ENCODE data around the gene C2orf66. TPM values are rescaled to one million over a fixed set of nuclear protein-coding genes. Genes with fewer than 3 reads are reported as not detected.

Gene C2orf66
- total RNA-seq (0.04 TPM), polyA plus RNA-seq (ENCODE audit: insufficient read depth in 1 of 8, insufficient read length in 8 of 8, low replicate concordance in 1 of 8) (under 1 TPM in 5 of 8 donors, not detected in 3; 0.09 to 0.44 (median 0.35) TPM)
- long read RNA-seq, donor 1, result 0 reads
- long read RNA-seq, donor 2, result 0 reads
- long read RNA-seq, donor 3, result 0 reads
- long read RNA-seq, donor 4, result 0 reads
- long read RNA-seq, donor 5, result 0 reads
- long read RNA-seq, donor 6, result 0 reads
- long read RNA-seq, donor 7, result 0 reads
- long read RNA-seq, donor 8, result 0 reads
- long read RNA-seq, donor 9, result 0 reads
- long read RNA-seq, donor 10, result 0 reads
- long read RNA-seq, donor 11, result 0 reads

DNA sequence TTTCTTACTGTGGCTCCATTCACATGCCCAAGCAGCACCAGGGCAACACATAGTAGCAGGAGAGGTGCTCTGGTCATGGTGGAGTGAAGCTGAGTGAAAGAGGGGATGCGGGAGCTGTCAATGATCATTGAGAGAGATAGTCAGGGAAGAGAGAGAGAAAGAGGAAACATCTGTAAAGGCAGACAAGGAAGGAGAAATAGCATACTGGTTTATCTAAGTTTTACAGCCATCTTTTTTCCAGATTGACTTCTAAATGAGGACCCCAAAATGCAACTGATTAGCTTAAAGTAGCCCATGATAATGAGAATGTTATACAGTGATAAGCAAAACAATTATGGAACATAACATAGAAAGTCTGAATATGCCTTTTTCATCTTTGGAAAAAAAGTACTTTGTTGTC is at the start of gene C2orf66:
Gene C2orf66 (minus strand): TSS at position 96 of the 400 bp plus-strand sequence. CDS start 19 bp downstream, at position 77.
- no CpG with 5 or more reads among the region's 1 CpG for WGBS (ENCODE audit: insufficient coverage)
- no peaks in the 10 kb centered on the region for H3K4me1 ChIP-seq (ENCODE audit: control insufficient read depth, insufficient read depth, low read length)
- no peak within 1 kb of the TSS for H3K4me3 ChIP-seq (ENCODE audit: low read length)
- H3K9me3 ChIP-seq (replicated peaks; ENCODE audit: control insufficient read depth, low read depth, low read length), result no peaks in the 10 kb centered on the region
- no peaks in the 10 kb centered on the region for H3K27me3 ChIP-seq (ENCODE audit: control insufficient read depth, insufficient read depth, low read length)
- DNase-seq, result no peak
- no peaks in the 10 kb centered on the region for H3K36me3 ChIP-seq (ENCODE audit: control insufficient read depth, insufficient read depth, low read length)
- no peak within 1 kb of the TSS for H3K27ac ChIP-seq (ENCODE audit: low read length)

- H3K9me3 ChIP-seq (replicated peaks; ENCODE audit: control insufficient read depth, low read depth, low read length), result peaks cover 2% of the 10 kb centered on the region
- no peaks in the 10 kb centered on the region for H3K27me3 ChIP-seq (ENCODE audit: control insufficient read depth, insufficient read depth, low read length)
- peaks cover under 1% of the 10 kb centered on the region for H3K36me3 ChIP-seq (ENCODE audit: control insufficient read depth, insufficient read depth, low read length)
- H3K4me3 ChIP-seq (ENCODE audit: low read length), result no peak overlapping the region
- DNase-seq, result no peak
- H3K27ac ChIP-seq (ENCODE audit: low read length), result no peak overlapping the region
- no peaks in the 10 kb centered on the region for H3K4me1 ChIP-seq (ENCODE audit: control insufficient read depth, insufficient read depth, low read length)
- no CpG with 5 or more reads among the region's 1 CpG for WGBS (ENCODE audit: insufficient coverage)
Measured at GRCh38 chr2:196854629-196855028, 45.5 kb upstream of the C2orf66 start.

DNA sequence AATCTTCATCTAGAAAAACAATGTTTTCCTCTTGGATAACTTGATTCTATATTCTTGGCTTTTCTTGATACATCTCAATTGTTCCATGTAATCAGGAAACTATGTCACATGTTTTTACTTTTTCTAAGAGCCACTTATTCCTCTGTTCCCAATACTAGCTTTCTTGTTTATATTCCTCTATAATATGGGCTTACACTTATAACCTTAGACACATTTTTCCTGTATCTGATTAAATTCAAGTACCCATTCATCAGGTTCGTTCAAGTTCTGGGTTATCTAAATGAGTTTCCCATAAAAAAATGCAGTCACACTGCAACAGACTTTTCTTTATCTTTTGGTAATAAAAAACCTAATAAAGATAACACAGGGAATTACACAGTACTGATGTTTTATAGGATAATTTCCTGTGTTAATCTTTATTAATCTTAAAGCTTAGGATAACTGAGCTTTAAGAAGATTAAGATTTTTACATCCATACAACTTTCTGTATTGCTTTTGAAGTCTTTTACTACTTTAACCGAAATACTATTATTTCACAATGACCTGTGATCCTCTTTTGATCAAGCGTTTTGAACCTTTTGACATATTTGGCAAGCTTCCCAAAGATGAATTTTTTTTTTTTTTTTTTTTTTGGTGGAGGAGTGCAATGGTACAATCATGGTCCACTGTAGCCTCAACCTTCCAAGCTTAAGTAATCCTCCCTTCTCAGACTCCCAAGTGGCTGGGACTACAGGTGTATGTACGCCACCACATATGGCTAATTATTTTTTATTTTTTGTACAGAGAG is 44.3 kb upstream of the C2orf66 start:
- H3K27ac ChIP-seq (ENCODE audit: low read length), result no peak overlapping the region
- H3K9me3 ChIP-seq (replicated peaks; ENCODE audit: control insufficient read depth, low read depth, low read length), result no peaks in the 10 kb centered on the region
- peaks cover 2% of the 10 kb centered on the region for H3K36me3 ChIP-seq (ENCODE audit: control insufficient read depth, insufficient read depth, low read length)
- no peak overlapping the region for H3K4me3 ChIP-seq (ENCODE audit: low read length)
- DNase-seq, result no peak
- H3K4me1 ChIP-seq (ENCODE audit: control insufficient read depth, insufficient read depth, low read length), result no peaks in the 10 kb centered on the region
- no peaks in the 10 kb centered on the region for H3K27me3 ChIP-seq (ENCODE audit: control insufficient read depth, insufficient read depth, low read length)
- no CpG with 5 or more reads among the region's 4 CpGs for WGBS (ENCODE audit: insufficient coverage)

GRCh38 chr2:196851088-196851487 is 41.9 kb upstream of the C2orf66 start:
- no peaks in the 10 kb centered on the region for H3K4me1 ChIP-seq (ENCODE audit: control insufficient read depth, insufficient read depth, low read length)
- H3K9me3 ChIP-seq (replicated peaks; ENCODE audit: control insufficient read depth, low read depth, low read length), result no peaks in the 10 kb centered on the region
- no CpG with 5 or more reads among the region's 1 CpG for WGBS (ENCODE audit: insufficient coverage)
- H3K4me3 ChIP-seq (ENCODE audit: low read length), result no peak overlapping the region
- H3K27me3 ChIP-seq (ENCODE audit: control insufficient read depth, insufficient read depth, low read length), result no peaks in the 10 kb centered on the region
- H3K27ac ChIP-seq (ENCODE audit: low read length), result no peak overlapping the region
- peaks cover 2% of the 10 kb centered on the region for H3K36me3 ChIP-seq (ENCODE audit: control insufficient read depth, insufficient read depth, low read length)
- DNase-seq, result no peak

DNA sequence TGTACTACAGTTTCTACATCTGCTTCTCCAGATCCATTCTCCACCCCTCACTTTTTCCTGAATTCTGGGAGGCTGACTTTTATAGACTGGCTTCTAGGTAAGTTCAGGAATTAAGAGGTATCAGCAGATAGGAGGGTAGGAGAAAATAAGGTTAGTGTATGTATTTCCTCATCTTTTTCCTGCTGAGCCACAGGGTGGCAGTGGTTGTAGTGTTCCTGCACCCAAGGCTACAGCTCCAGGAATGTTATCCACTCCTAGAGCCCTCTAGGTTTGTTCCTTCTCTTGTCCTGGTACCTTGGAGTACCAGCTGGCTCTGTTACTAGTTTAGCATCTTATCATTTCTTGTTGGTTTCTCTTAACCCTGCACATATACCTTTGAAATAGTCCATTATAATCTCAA is 40.7 kb upstream of the C2orf66 start:
- peak; percentile 16 for DNase-seq
- H3K9me3 ChIP-seq (replicated peaks; ENCODE audit: control insufficient read depth, low read depth, low read length), result no peaks in the 10 kb centered on the region
- no peaks in the 10 kb centered on the region for H3K27me3 ChIP-seq (ENCODE audit: control insufficient read depth, insufficient read depth, low read length)
- peaks cover 2% of the 10 kb centered on the region for H3K36me3 ChIP-seq (ENCODE audit: control insufficient read depth, insufficient read depth, low read length)
- no peak overlapping the region for H3K27ac ChIP-seq (ENCODE audit: low read length)
- H3K4me1 ChIP-seq (ENCODE audit: control insufficient read depth, insufficient read depth, low read length), result no peaks in the 10 kb centered on the region
- H3K4me3 ChIP-seq (ENCODE audit: low read length), result no peak overlapping the region

GRCh38 chr2:196846295-196846694 is 37.1 kb upstream of the C2orf66 start:
- H3K27me3 ChIP-seq (ENCODE audit: control insufficient read depth, insufficient read depth, low read length), result no peaks in the 10 kb centered on the region
- no peak overlapping the region for H3K27ac ChIP-seq (ENCODE audit: low read length)
- no peaks in the 10 kb centered on the region for H3K9me3 ChIP-seq (replicated peaks; ENCODE audit: control insufficient read depth, low read depth, low read length)
- no peak for DNase-seq
- no peak overlapping the region for H3K4me3 ChIP-seq (ENCODE audit: low read length)
- H3K36me3 ChIP-seq (ENCODE audit: control insufficient read depth, insufficient read depth, low read length), result peaks cover 4% of the 10 kb centered on the region
- no peaks in the 10 kb centered on the region for H3K4me1 ChIP-seq (ENCODE audit: control insufficient read depth, insufficient read depth, low read length)

- H3K27ac ChIP-seq (ENCODE audit: low read length), result no peak overlapping the region
- H3K36me3 ChIP-seq (ENCODE audit: control insufficient read depth, insufficient read depth, low read length), result peaks cover 4% of the 10 kb centered on the region
- no CpG with 5 or more reads among the region's 3 CpGs for WGBS (ENCODE audit: insufficient coverage)
- H3K4me3 ChIP-seq (ENCODE audit: low read length), result no peak overlapping the region
- H3K9me3 ChIP-seq (replicated peaks; ENCODE audit: control insufficient read depth, low read depth, low read length), result no peaks in the 10 kb centered on the region
- H3K4me1 ChIP-seq (ENCODE audit: control insufficient read depth, insufficient read depth, low read length), result no peaks in the 10 kb centered on the region
- DNase-seq, result no peak
- H3K27me3 ChIP-seq (ENCODE audit: control insufficient read depth, insufficient read depth, low read length), result no peaks in the 10 kb centered on the region
Measured at GRCh38 chr2:196845371-196845770, 36.2 kb upstream of the C2orf66 start.

DNA sequence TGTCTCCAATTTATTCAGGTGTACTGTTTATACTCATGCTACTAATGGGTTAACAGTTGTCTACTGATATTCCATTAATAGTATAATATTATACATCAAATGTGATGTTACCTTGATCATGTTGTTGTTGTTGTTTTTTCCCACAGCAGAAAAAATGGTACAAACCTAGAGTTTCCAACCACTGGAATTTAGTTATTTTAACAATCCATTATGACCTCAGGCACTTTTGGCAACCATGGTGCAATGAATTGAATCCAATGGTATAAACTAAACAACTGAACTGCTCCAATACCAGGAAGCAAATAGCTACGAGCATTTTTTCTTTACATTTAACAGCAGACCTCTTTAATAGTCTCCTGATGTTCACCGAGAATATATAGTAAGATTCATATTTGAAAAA is 31.0 kb upstream of the C2orf66 start:
- Histone ChIP-seq H3K4me3 (ENCODE audit: low read length) (no peak overlapping the region), H3K9me3 (replicated peaks; ENCODE audit: control insufficient read depth, low read depth, low read length) (no peaks in the 10 kb centered on the region), H3K4me1 (ENCODE audit: control insufficient read depth, insufficient read depth, low read length) (no peaks in the 10 kb centered on the region), H3K27me3 (ENCODE audit: control insufficient read depth, insufficient read depth, low read length) (no peaks in the 10 kb centered on the region), H3K36me3 (ENCODE audit: control insufficient read depth, insufficient read depth, low read length) (peaks cover 14% of the 10 kb centered on the region), H3K27ac (ENCODE audit: low read length) (no peak overlapping the region)
- no peak for DNase-seq
- no CpG with 5 or more reads among the region's 2 CpGs for WGBS (ENCODE audit: insufficient coverage)

- WGBS (ENCODE audit: insufficient coverage), result no CpG with 5 or more reads among the region's 2 CpGs
- no peak overlapping the region for H3K4me3 ChIP-seq (ENCODE audit: low read length)
- no peaks in the 10 kb centered on the region for H3K27me3 ChIP-seq (ENCODE audit: control insufficient read depth, insufficient read depth, low read length)
- no peak overlapping the region for H3K27ac ChIP-seq (ENCODE audit: low read length)
- H3K36me3 ChIP-seq (ENCODE audit: control insufficient read depth, insufficient read depth, low read length), result peaks cover 14% of the 10 kb centered on the region
- DNase-seq, result no peak
- no peaks in the 10 kb centered on the region for H3K9me3 ChIP-seq (replicated peaks; ENCODE audit: control insufficient read depth, low read depth, low read length)
- no peaks in the 10 kb centered on the region for H3K4me1 ChIP-seq (ENCODE audit: control insufficient read depth, insufficient read depth, low read length)
Measured at GRCh38 chr2:196839574-196839973, 30.4 kb upstream of the C2orf66 start.

- DNase-seq, result no peak
- Histone ChIP-seq H3K9me3 (replicated peaks; ENCODE audit: control insufficient read depth, low read depth, low read length) (no peaks in the 10 kb centered on the region), H3K36me3 (ENCODE audit: control insufficient read depth, insufficient read depth, low read length) (peaks cover 12% of the 10 kb centered on the region), H3K27ac (ENCODE audit: low read length) (no peak overlapping the region), H3K27me3 (ENCODE audit: control insufficient read depth, insufficient read depth, low read length) (no peaks in the 10 kb centered on the region), H3K4me1 (ENCODE audit: control insufficient read depth, insufficient read depth, low read length) (no peaks in the 10 kb centered on the region), H3K4me3 (ENCODE audit: low read length) (no peak overlapping the region)
Measured at GRCh38 chr2:196836440-196836839, 27.3 kb upstream of the C2orf66 start.

Measured in muscle of leg (tissue), 16 donors.